HEK293T (cell line): ENCODE data around the gene AKT2.

Experiments used
- L3MBTL2 ChIP-seq: fragments of 450-650 bp; conservative IDR thresholded peaks from 2 replicates; pipeline ENCODE4 v1.6.1; 2016; ENCODE audit warnings: mild to moderate bottlenecking
- NFRKB ChIP-seq: fragments of 450-650 bp; IDR thresholded peaks from 2 replicates; pipeline ENCODE4 v1.6.1; 2016; ENCODE audit warnings: mild to moderate bottlenecking, moderate library complexity
- SP1 ChIP-seq: fragments of 450-650 bp; IDR thresholded peaks from 2 replicates; pipeline ENCODE4 v1.6.1; 2017
- SUZ12 ChIP-seq: fragments of 450-650 bp; IDR thresholded peaks from 2 replicates; pipeline ENCODE4 v1.6.1; 2016; ENCODE audit warnings: mild to moderate bottlenecking
- TARDBP ChIP-seq: fragments of 450-650 bp; IDR thresholded peaks from 2 replicates; pipeline ENCODE4 v1.6.1; 2016

DNA sequence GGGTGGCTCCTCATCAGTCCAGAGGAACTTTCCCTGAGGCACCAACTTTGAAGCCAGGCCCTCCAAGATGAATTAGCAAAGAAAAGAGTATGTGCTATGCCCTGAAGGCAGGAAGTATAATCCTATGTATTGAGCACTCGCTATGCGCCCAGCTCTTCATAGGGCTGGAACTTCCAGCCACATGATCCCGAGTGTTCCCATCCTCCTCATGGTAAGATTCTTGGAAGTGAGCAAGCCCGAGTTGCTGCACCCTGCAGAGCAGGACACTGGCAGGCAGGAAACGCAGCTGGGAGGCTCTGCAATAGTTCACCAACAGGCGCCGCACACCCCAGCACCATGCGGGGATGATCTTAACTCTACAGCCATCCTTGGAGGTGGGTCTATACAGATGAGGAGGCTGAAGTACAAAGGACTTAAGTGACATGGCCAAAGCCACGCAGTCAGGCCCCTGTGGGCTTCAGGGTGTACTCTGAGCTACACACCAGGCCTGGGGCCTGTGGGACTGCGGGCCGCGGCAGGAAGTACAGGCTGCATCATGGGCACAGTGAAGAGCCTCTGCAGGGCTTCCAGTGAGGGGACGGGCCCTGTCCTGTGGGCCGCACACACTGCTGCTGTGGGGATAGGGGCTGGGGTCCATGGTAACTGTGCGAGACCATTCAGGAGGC, 37.9 kb upstream of the AKT2 start:
- TF ChIP-seq SP1 (no peak), SUZ12 (no peak), L3MBTL2 (no peak), NFRKB (no peak), TARDBP (no peak)
